ENCODE measurements around the gene SSBP3.

Gene SSBP3

GRCh38 chr1:54312796-54313316 lies 93.3 kb downstream of the SSBP3 start:
- DNase-seq (ENCODE audit: extremely low read depth in 1 of 2, low read depth in 1 of 2), result no peak

GRCh38 chr1:54311506-54311905 lies 94.7 kb downstream of the SSBP3 start:
- no peak for DNase-seq (ENCODE audit: extremely low read depth in 1 of 2, low read depth in 1 of 2)

GRCh38 chr1:54310439-54311328 lies 95.5 kb downstream of the SSBP3 start:
- DNase-seq (ENCODE audit: extremely low read depth in 1 of 2, low read depth in 1 of 2), result no peak

- DNase-seq (ENCODE audit: extremely low read depth in 1 of 2, low read depth in 1 of 2), result no peak
These were observed 96.4 kb downstream of the SSBP3 start for GRCh38 chr1:54309631-54310366.

- DNase-seq (ENCODE audit: extremely low read depth in 1 of 2, low read depth in 1 of 2), result no peak
These were observed 98.9 kb downstream of the SSBP3 start for GRCh38 chr1:54307305-54307704.

GRCh38 chr1:54305906-54306514 lies 100.2 kb downstream of the SSBP3 start:
- DNase-seq (ENCODE audit: extremely low read depth in 1 of 2, low read depth in 1 of 2), result no peak

- no peak for DNase-seq (ENCODE audit: extremely low read depth in 1 of 2, low read depth in 1 of 2)
These were observed 101.7 kb downstream of the SSBP3 start for GRCh38 chr1:54304518-54304917.

GRCh38 chr1:54302951-54303843 lies 103.0 kb downstream of the SSBP3 start:
- DNase-seq (ENCODE audit: extremely low read depth in 1 of 2, low read depth in 1 of 2), result no peak

- DNase-seq (ENCODE audit: extremely low read depth in 1 of 2, low read depth in 1 of 2), result no peak
These were observed 103.6 kb downstream of the SSBP3 start for GRCh38 chr1:54302549-54302948.

- DNase-seq (ENCODE audit: extremely low read depth in 1 of 2, low read depth in 1 of 2), result no peak
These were observed 104.7 kb downstream of the SSBP3 start for GRCh38 chr1:54301497-54301896.

GRCh38 chr1:54300401-54300800 lies 105.8 kb downstream of the SSBP3 start:
- no peak for DNase-seq (ENCODE audit: extremely low read depth in 1 of 2, low read depth in 1 of 2)

GRCh38 chr1:54299037-54299436 lies 107.2 kb downstream of the SSBP3 start:
- DNase-seq (ENCODE audit: extremely low read depth in 1 of 2, low read depth in 1 of 2), result no peak

- no peak for DNase-seq (ENCODE audit: extremely low read depth in 1 of 2, low read depth in 1 of 2)
These were observed 107.7 kb downstream of the SSBP3 start for GRCh38 chr1:54298284-54299033.

- DNase-seq (ENCODE audit: extremely low read depth in 1 of 2, low read depth in 1 of 2), result no peak
These were observed 108.5 kb downstream of the SSBP3 start for GRCh38 chr1:54297596-54298283.

GRCh38 chr1:54296666-54297065 lies 109.5 kb downstream of the SSBP3 start:
- no peak for DNase-seq (ENCODE audit: extremely low read depth in 1 of 2, low read depth in 1 of 2)

- no peak for DNase-seq (ENCODE audit: extremely low read depth in 1 of 2, low read depth in 1 of 2)
These were observed 111.3 kb downstream of the SSBP3 start for GRCh38 chr1:54294887-54295286.

- DNase-seq (ENCODE audit: extremely low read depth in 1 of 2, low read depth in 1 of 2), result no peak
These were observed 113.9 kb downstream of the SSBP3 start for GRCh38 chr1:54292002-54292911.
